Left ventricle myocardium superior (tissue), 1 donor: Measurements from ENCODE around the gene SKAP1. TPM values are rescaled to one million over a fixed set of nuclear protein-coding genes. Genes with fewer than 3 reads are reported as not detected.

Experiments
- ATAC-seq: fragments of 200-7000 bp; cut with Tn5 transposase; one replicate; pipeline ENCODE4 v1.9.1; 2020; ENCODE audit warnings: mild to moderate bottlenecking, moderate library complexity
- DNase-seq: peaks from one replicate; pipeline ENCODE4 v3.0.0-alpha.2; 2020
- intact Hi-C: fragments of 100-400 bp; cut with micrococcal nuclease; formaldehyde crosslinking; loops from one replicate; pipeline ENCODE4 v1.11.0; 2022
- total RNA-seq: library from RNA; stranded (reverse); fragmentation: NEBNext Ultra II Directional; extraction: Animal tissue kit (Norgen Biotek cat#: 25700); gene quantifications from one replicate; pipeline ENCODE4 v1.2.1, GENCODE V29; 2021
- donor health status: DM: no; HTN: yes; CAD: no; lungs with severe emphysema.

Gene SKAP1
- total RNA-seq, 1 donor from 2014 or later = 0.27 TPM

GRCh38 chr17:48174833-48175523, 255.0 kb downstream of the SKAP1 start:
- DNase-seq (no peak), ATAC-seq (no peak)
- intact Hi-C loops = no loop called here

GRCh38 chr17:48173191-48173984, 256.6 kb downstream of the SKAP1 start:
- ATAC-seq = no peak
- intact Hi-C loops = no loop called here
- DNase-seq = no peak

DNA sequence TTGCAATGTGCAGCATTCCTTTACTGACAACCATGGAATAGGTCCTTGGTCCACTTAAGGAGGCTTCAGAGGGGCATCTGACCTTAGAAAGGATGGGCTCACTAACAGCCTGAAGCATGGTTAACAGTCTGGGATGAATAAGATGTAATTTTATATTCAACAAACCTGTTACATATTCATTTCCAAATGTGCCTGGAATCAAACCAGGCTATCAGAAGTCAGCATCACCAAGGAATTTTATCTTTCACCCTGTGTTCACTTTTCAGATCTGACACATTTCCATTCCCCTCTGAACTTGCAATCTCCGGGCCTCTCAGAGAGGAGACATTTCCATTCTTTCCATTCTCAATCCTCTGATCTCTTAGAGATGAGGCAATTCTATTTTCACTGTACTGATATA, 260.1 kb downstream of the SKAP1 start:
- intact Hi-C loops = no loop called here
- no peak for ATAC-seq
- DNase-seq = no peak

GRCh38 chr17:48163809-48164208, 266.2 kb downstream of the SKAP1 start:
- no peak for DNase-seq
- ATAC-seq = no peak
- intact Hi-C loops = no loop called here

DNA sequence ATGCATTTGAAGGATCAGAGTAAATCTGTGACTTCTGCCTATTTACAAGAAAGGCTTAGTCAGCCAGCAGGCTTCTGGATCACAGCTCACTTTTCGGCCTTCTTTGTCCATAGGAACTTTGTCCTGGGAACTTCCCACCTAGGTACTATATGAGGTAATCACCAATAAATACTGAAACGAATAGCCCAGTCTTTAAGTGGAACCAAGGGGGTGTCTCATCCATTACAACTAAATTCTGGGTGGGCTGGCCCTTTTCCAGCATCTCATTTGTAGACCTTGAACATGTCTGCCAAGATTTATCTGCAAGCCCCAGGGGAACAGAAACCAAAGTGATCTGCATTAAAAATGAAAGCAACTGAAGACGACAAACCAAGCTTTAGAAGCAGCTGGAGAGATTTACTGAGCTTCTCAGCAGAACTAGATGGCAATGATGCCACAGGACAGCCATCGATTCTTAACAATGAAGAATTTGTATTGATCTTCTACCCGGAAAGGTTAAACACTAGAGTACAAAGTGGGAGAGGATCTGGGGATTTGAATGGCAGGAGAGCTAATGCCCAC, 267.0 kb downstream of the SKAP1 start:
- DNase-seq (no peak), ATAC-seq (no peak)
- intact Hi-C loops = no loop called here

DNA sequence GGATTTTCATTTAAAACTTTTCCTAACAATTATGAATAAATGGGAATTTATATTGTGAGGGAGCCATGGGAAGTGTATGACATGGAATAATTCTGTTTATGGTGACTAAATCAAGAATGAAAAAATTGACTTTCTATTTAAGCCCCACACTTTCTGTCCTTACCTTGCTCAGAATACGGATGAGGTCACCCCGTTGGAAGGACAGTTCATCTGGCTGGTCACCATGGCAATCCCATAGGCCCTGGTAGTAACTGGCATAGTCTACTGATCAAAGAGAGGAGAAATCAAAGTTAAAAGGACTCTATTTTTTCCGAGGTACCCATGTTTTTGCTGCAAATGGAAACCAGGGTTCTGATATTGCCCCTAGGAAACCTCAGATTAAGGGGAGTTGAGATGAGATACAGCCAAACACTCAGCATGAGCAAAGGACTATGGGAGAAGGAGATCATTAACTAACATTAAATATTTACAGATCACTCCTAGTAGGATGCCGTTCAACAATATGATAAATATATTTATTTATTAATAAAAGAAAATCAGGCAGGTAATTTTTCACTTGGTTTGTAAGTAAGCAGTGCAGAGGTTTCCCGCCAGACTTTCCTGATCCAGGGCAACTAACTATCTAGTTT, 267.6 kb downstream of the SKAP1 start:
- intact Hi-C loops = no loop called here
- ATAC-seq = no peak
- DNase-seq = no peak

DNA sequence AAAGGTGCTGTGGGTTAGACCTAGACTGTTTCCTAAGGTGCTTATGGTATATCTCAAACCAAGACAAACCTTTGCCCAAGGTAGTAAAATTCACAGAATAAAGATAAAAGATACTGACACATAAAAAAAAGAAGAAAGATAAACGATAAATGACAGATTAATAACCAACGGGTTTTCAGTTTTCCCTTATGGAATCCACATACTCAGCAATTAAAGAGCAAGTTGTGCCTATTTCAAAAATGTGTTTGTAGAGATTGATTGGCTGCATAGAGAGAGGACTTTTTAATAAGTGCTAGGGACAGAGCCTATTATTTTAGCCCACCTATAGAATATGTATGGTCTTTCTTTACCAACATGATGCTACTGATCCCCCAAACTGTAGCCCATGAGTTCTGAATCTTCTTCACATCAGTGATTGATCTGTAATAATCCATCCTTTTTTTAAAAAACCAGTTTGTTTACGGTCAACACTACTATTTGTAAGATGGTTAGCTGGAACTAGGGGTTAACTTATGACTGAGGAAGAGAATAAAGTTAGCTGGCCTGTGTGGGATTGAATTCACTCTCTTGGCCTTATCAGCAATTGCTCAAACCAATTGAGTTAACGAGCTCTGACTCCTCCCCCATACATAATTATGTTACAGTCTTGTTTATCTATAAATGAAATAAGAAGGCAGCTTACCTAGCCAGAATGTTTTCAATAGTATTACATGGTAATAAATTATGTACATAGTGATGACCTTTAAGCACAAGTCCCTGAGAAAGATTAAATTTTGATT, 268.7 kb downstream of the SKAP1 start:
- intact Hi-C loops = no loop called here
- no peak for DNase-seq
- no peak for ATAC-seq

DNA sequence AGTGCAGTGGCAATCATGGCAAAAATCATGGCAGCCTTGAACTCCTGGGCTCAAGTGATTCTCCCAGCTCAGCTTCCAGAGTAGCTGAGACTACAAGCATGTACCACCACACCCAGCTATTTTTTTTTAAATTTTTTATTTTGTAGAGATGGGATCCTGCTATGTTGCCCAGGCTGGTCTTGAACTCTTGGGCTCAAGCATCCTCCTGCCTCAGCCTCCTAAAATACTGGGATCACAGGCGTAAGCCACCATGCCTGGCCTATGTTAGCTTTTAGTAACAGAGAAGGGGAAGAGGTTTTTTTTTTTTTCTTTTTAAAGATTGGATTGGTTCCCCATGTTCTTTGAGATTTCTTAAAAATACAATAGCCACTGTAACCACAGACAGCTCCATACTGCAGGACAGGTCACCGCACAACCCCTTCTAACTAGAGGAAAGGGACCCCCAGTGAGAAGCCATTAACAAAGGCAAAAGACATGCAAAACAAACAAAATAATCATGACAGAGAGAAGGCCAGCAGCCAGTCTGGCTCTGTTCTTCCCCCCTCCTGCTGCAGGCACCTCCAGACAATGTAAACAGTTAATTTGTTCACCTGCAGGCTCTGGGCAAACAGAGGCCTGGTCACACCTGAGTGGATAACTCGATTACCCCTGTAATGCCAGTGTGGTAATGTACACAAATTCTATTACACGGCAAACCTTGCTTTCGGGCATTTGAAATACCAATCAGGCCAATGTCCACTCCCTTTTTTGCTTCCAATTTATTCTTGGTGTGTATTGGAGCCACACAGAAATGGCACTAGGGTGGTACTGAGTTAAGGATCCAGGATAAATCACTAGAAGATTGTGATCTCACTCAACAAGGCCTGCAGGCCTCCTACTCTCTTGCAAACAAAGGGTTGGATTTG, 269.6 kb downstream of the SKAP1 start:
- ATAC-seq = no peak
- intact Hi-C loops = no loop called here
- no peak for DNase-seq

DNA sequence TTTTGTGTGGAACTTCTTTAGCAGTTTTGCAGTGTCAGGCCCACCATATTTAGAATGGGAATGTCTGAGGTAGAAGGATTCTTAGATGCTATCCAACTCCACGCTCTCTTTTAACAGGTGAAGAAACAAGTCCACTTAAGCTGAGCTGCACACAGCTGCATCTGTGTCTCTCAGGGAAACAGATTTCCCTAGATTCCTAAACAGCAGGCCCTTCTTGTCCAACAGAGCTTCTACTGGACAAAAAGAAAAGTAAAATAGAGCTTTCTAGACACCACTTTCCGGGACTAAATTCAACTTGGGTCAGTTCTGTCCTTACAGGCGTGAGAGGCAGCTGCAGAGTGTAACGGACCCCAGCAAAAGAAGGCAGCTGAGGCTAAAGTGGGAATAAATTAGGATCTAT, 270.8 kb downstream of the SKAP1 start:
- DNase-seq (no peak), ATAC-seq (no peak)
- intact Hi-C loops = no loop called here

GRCh38 chr17:48155889-48156611, 274.0 kb downstream of the SKAP1 start:
- intact Hi-C loops = no loop called here
- DNase-seq = no peak
- ATAC-seq = no peak

- ATAC-seq (no peak), DNase-seq (no peak)
- intact Hi-C loops = no loop called here
Observed at GRCh38 chr17:48153691-48154358, 276.2 kb downstream of the SKAP1 start.

- intact Hi-C loops = no loop called here
- DNase-seq (no peak), ATAC-seq (no peak)
Observed at GRCh38 chr17:48152289-48152688, 277.7 kb downstream of the SKAP1 start.

- no peak for ATAC-seq
- intact Hi-C loops = no loop called here
- DNase-seq = no peak
Observed at GRCh38 chr17:48151220-48151619, 278.8 kb downstream of the SKAP1 start.

GRCh38 chr17:48150597-48151001, 279.4 kb downstream of the SKAP1 start:
- DNase-seq = no peak
- intact Hi-C loops = no loop called here
- no peak for ATAC-seq

DNA sequence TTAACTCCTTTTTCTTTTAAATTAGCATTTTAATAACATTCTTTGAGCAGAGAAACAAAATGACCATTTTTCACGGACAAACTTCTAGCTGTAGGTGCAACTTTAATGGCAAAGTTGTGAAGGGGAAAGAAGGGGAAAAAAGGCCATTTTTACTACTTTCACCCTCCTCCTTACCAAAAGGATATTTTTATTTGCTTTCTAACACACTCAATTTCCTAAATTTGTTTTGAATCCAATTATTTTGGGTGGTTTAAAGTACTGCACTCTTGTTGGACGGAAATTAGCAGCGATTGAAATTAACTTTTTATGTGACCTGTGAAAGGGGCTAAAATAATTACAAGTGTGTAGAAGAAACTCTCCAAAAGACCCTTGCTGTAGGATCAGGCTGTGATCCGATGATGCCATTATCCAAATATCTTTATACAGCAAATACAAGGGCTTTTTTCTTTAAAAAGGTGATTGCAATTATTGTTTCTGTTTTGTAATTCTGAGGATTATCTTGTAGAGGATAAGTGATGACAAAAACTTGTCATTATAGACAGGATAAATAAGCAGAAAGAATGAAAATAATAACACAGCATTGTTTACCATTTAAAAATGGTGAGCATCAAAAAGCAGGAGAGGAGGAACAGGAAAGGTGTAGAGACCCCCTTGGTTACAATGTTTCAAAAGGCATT, 280.1 kb downstream of the SKAP1 start:
- intact Hi-C loops = no loop called here
- DNase-seq (no peak), ATAC-seq (no peak)

DNA sequence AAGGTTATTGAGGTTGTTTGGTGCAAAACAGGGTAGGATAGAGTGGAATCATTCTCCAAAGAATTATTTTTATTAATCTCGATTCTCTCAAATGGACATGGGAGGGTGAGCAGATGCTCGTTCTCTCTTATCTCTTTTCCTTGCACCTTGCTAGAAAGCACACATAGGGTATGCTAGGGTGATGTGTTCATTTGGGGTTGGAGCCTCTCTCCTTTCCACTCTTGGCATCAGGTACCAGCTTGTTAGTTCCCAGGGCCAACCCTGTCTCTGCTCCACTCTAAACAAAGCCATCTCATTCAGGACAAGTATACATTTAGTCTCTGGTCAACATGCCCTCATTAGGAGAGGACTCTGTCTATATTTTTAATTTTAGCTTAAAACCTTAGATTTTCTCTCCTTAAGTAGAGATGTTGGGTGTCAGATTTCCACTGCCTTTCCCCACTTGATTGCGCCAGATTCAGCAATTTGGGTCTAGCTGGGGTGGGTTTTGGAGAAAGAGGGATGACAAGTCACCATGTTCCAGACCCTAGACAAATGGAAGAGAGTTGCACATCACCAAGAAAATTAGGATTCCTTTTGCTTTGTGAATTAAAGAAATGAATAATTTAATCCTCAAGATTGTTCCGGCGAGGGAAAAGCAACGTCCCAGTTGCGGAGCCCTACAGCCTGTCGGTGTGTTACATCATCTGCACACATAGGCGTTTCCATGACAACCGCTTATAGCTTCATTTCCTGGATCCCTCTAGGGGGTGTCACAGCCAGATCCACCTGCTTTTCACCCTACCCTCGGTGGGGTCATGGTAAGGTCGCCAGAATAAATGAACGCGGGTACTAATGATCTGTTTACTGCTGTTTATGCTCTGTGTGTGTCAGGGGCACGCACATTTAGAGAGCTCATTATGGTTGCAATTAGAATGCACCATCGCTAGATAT, 280.9 kb downstream of the SKAP1 start:
- intact Hi-C loops = no loop called here
- DNase-seq = no peak
- ATAC-seq = no peak
